Ascending aorta (tissue), 2 donors: ENCODE measurements around the gene RAB28. TPM values are rescaled to one million over a fixed set of nuclear protein-coding genes. Genes with fewer than 3 reads are reported as not detected.

Experiments used
- DNase-seq, 2 donors: peaks; one replicate each; pipeline ENCODE4 v3.0.0-alpha.2; 2019; ENCODE audit warnings: low spot score in 2 of 2
- H3K27ac ChIP-seq, 2 donors: fragments of 200-600 bp; sonication (generic); one replicate each; pipeline ENCODE4 v1.5.1; 2016 to 2017; ENCODE audit warnings: mild to moderate bottlenecking in 1 of 2
- H3K27me3 ChIP-seq: fragments of 200-600 bp; sonication (generic); one replicate; pipeline ENCODE4 v1.5.1; 2017
- H3K36me3 ChIP-seq, 2 donors: fragments of 200-600 bp; sonication (generic); one replicate each; pipeline ENCODE4 v1.5.1; 2016
- H3K4me1 ChIP-seq, 2 donors: fragments of 200-600 bp; sonication (generic); one replicate each; pipeline ENCODE4 v1.5.1; 2016 to 2017; ENCODE audit warnings: mild to moderate bottlenecking in 1 of 2
- H3K4me3 ChIP-seq, 2 donors: fragments of 200-600 bp; sonication (generic); one replicate each; pipeline ENCODE4 v1.5.1; 2016 to 2017; ENCODE audit warnings: mild to moderate bottlenecking in 1 of 2
- H3K9me3 ChIP-seq, 2 donors: fragments of 200-600 bp; sonication (generic); one replicate each; pipeline ENCODE4 v1.5.1; 2016
- CTCF ChIP-seq, 3 experiments: fragments of 200-600 bp in 2 of 3; fragments of 450-650 bp in 1 of 3; sonication (generic) in 2 of 3; IDR thresholded peaks; one replicate each; pipeline ENCODE4 v1.5.1; 2016 to 2019; ENCODE audit warnings: antibody characterized with exemption in 3 of 3, mild to moderate bottlenecking in 1 of 3, moderate library complexity in 1 of 3
- intact Hi-C: fragments of 100-400 bp; cut with DNase I; formaldehyde crosslinking; loops from one replicate; pipeline ENCODE4 v1.15.1; 2023
- total RNA-seq: library from RNA; depleted of rRNA; stranded (reverse); fragments of >200 nt; gene quantifications from one replicate; pipeline ENCODE4 v1.1.0, GENCODE V29; 2016

RAB28 gene
- total RNA-seq, 1 donor from 2014 or later: 3.2 TPM

GRCh38 chr4:13325744-13326143 lies 158.4 kb downstream of the RAB28 start:
- Histone ChIP-seq H3K27ac (no peak overlapping the region), H3K4me1 (no peaks in the 10 kb centered on the region), H3K27me3 (no peaks in the 10 kb centered on the region), H3K4me3 (no peak overlapping the region), H3K36me3 (peaks cover 0 to 4% of the 10 kb centered on the region in 2 donors), H3K9me3 (peaks cover 0 to 20% of the 10 kb centered on the region in 2 donors)
- no peak for DNase-seq
- intact Hi-C loops: no loop called here
- TF ChIP-seq CTCF (IDR thresholded peaks at IDR 0.05): no peak

GRCh38 chr4:13323921-13324320 lies 160.2 kb downstream of the RAB28 start:
- peaks cover 0 to 4% of the 10 kb centered on the region in 2 donors for H3K36me3 ChIP-seq
- intact Hi-C loops: no loop called here

GRCh38 chr4:13322681-13323101 lies 161.4 kb downstream of the RAB28 start:
- no peak for TF ChIP-seq CTCF (IDR thresholded peaks at IDR 0.05)
- DNase-seq: no peak
- no peak overlapping the region for H3K27ac ChIP-seq
- H3K9me3 ChIP-seq: peaks cover 0 to 24% of the 10 kb centered on the region in 2 donors
- intact Hi-C loops: no loop called here
- H3K4me1 ChIP-seq: no peaks in the 10 kb centered on the region
- H3K27me3 ChIP-seq: no peaks in the 10 kb centered on the region
- no peak overlapping the region for H3K4me3 ChIP-seq
- peaks cover 0 to 4% of the 10 kb centered on the region in 2 donors for H3K36me3 ChIP-seq

More at GRCh38 chr4:13323921-13324320, 160.2 kb downstream of the RAB28 start:
- Histone ChIP-seq H3K9me3 (peaks cover 0 to 23% of the 10 kb centered on the region in 2 donors), H3K27me3 (no peaks in the 10 kb centered on the region), H3K4me1 (no peaks in the 10 kb centered on the region), H3K4me3 (no peak overlapping the region), H3K27ac (no peak overlapping the region)
- no peak for TF ChIP-seq CTCF (IDR thresholded peaks at IDR 0.05)
- no peak for DNase-seq

Other genes starting within 250 kb of the RAB28 start
- gene NKX3-2, start 60.2 kb upstream of the RAB28 start, total RNA-seq: not detected
- 8.4 TPM for gene BOD1L1, start 143.4 kb upstream of the RAB28 start, total RNA-seq